ENCODE results near the gene MGMT. TPM values are rescaled to one million over a fixed set of nuclear protein-coding genes. Genes with fewer than 3 reads are reported as not detected.

The MGMT gene
- total and polyA plus RNA-seq, 2 donors (not counting 1 experiment from before 2014, with no cell fraction given) = 1.9 to 29.1 TPM

- Histone ChIP-seq H3K27ac (ENCODE audit: insufficient read depth, low read length) (no peak overlapping the region), H3K79me2 (ENCODE audit: control insufficient read depth, insufficient read depth, low read length) (no peaks in the 10 kb centered on the region), H3K9me3 (ENCODE audit: control insufficient read depth, insufficient read depth, low read depth, low read length) (no peaks in the 10 kb centered on the region), H4K20me1 (ENCODE audit: control insufficient read depth, extremely low read depth, insufficient read depth, low read length) (no peaks in the 10 kb centered on the region), H3K4me3 (replicated peaks in 1 of 4; ENCODE audit: control extremely low read depth in 1 of 4, insufficient read depth in 1 of 4, low read depth in 3 of 4, low read length in 4 of 4) (no peak overlapping the region), H3K27me3 (ENCODE audit: control insufficient read depth, insufficient read depth, low read length) (no peaks in the 10 kb centered on the region), H3K4me1 (ENCODE audit: control insufficient read depth, extremely low read depth, insufficient read depth, low read length) (no peaks in the 10 kb centered on the region), H2AFZ (ENCODE audit: low read length) (no peak overlapping the region), H3K9ac (ENCODE audit: insufficient read depth, low read length) (no peak overlapping the region), H3K36me3 (ENCODE audit: control insufficient read depth, insufficient read depth, low read length) (no peaks in the 10 kb centered on the region), H3K4me2 (ENCODE audit: extremely low read depth, insufficient read depth, low read length) (no peak overlapping the region)
- no peak for DNase-seq (ENCODE audit: low read depth in 2 of 2)
- TF ChIP-seq, protein P1, sequence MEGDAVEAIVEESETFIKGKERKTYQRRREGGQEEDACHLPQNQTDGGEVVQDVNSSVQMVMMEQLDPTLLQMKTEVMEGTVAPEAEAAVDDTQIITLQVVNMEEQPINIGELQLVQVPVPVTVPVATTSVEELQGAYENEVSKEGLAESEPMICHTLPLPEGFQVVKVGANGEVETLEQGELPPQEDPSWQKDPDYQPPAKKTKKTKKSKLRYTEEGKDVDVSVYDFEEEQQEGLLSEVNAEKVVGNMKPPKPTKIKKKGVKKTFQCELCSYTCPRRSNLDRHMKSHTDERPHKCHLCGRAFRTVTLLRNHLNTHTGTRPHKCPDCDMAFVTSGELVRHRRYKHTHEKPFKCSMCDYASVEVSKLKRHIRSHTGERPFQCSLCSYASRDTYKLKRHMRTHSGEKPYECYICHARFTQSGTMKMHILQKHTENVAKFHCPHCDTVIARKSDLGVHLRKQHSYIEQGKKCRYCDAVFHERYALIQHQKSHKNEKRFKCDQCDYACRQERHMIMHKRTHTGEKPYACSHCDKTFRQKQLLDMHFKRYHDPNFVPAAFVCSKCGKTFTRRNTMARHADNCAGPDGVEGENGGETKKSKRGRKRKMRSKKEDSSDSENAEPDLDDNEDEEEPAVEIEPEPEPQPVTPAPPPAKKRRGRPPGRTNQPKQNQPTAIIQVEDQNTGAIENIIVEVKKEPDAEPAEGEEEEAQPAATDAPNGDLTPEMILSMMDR (conservative IDR thresholded peaks at IDR 0.05 in 1 of 2, IDR thresholded peaks at IDR 0.05 in 1 of 2; ENCODE audit: low read depth in 1 of 2, low read length in 2 of 2) = no peak
- no peak for TF ChIP-seq EZH2 (IDR thresholded peaks at IDR 0.05; ENCODE audit: low read length, missing control alignments)
Measured at GRCh38 chr10:129445436-129446182, 21.4 kb upstream of the MGMT start.

- Histone ChIP-seq H3K9me3 (ENCODE audit: control insufficient read depth, insufficient read depth, low read depth, low read length) (no peaks in the 10 kb centered on the region), H3K9ac (ENCODE audit: insufficient read depth, low read length) (no peak overlapping the region), H3K36me3 (ENCODE audit: control insufficient read depth, insufficient read depth, low read length) (no peaks in the 10 kb centered on the region), H2AFZ (ENCODE audit: low read length) (no peak overlapping the region), H3K4me1 (ENCODE audit: control insufficient read depth, extremely low read depth, insufficient read depth, low read length) (no peaks in the 10 kb centered on the region), H4K20me1 (ENCODE audit: control insufficient read depth, extremely low read depth, insufficient read depth, low read length) (no peaks in the 10 kb centered on the region), H3K27me3 (ENCODE audit: control insufficient read depth, insufficient read depth, low read length) (no peaks in the 10 kb centered on the region), H3K4me3 (replicated peaks in 1 of 4; ENCODE audit: control extremely low read depth in 1 of 4, insufficient read depth in 1 of 4, low read depth in 3 of 4, low read length in 4 of 4) (no peak overlapping the region), H3K4me2 (ENCODE audit: extremely low read depth, insufficient read depth, low read length) (no peak overlapping the region), H3K79me2 (ENCODE audit: control insufficient read depth, insufficient read depth, low read length) (no peaks in the 10 kb centered on the region), H3K27ac (ENCODE audit: insufficient read depth, low read length) (no peak overlapping the region)
- no peak for TF ChIP-seq EZH2 (IDR thresholded peaks at IDR 0.05; ENCODE audit: low read length, missing control alignments)
- TF ChIP-seq, protein P1 (conservative IDR thresholded peaks at IDR 0.05 in 1 of 2, IDR thresholded peaks at IDR 0.05 in 1 of 2; ENCODE audit: low read depth in 1 of 2, low read length in 2 of 2) = no peak
- no peak for DNase-seq (ENCODE audit: low read depth in 2 of 2)
Measured at GRCh38 chr10:129446183-129446581, 20.9 kb upstream of the MGMT start.

DNA sequence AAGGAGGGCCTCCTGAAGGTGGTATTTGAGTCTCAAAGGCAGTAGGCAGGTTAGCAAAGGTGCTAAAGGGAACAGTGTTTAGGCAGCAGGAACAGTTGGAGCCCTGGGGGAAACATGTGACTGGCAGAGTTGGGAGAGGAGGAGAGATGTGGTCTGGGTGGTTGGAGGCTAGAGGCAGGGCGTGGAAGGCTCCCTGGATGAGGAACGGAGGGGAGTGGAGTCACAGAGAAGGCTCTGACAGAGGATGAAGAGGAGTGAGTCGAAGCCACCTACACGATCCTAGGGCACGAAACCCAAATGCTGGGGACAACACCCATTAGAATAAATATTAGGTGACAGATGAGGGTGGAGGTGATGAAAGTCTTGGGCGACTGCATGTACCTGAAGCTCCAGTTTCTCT lies 19.6 kb upstream of the MGMT start:
- DNase-seq (ENCODE audit: low read depth in 2 of 2) = no peak
- H3K36me3 ChIP-seq (ENCODE audit: control insufficient read depth, insufficient read depth, low read length) = no peaks in the 10 kb centered on the region
- TF ChIP-seq EZH2 (IDR thresholded peaks at IDR 0.05; ENCODE audit: low read length, missing control alignments) = no peak
- TF ChIP-seq, protein P1 (conservative IDR thresholded peaks at IDR 0.05 in 1 of 2, IDR thresholded peaks at IDR 0.05 in 1 of 2; ENCODE audit: low read depth in 1 of 2, low read length in 2 of 2) = no peak
- no peaks in the 10 kb centered on the region for H3K9me3 ChIP-seq (ENCODE audit: control insufficient read depth, insufficient read depth, low read depth, low read length)
- H3K9ac ChIP-seq (ENCODE audit: insufficient read depth, low read length) = no peak overlapping the region
- no peak overlapping the region for H3K4me3 ChIP-seq (replicated peaks in 1 of 4; ENCODE audit: control extremely low read depth in 1 of 4, insufficient read depth in 1 of 4, low read depth in 3 of 4, low read length in 4 of 4)
- H3K79me2 ChIP-seq (ENCODE audit: control insufficient read depth, insufficient read depth, low read length) = no peaks in the 10 kb centered on the region
- no peak overlapping the region for H3K4me2 ChIP-seq (ENCODE audit: extremely low read depth, insufficient read depth, low read length)
- no peak overlapping the region for H2AFZ ChIP-seq (ENCODE audit: low read length)
- H3K27ac ChIP-seq (ENCODE audit: insufficient read depth, low read length) = no peak overlapping the region
- no peaks in the 10 kb centered on the region for H4K20me1 ChIP-seq (ENCODE audit: control insufficient read depth, extremely low read depth, insufficient read depth, low read length)
- H3K4me1 ChIP-seq (ENCODE audit: control insufficient read depth, extremely low read depth, insufficient read depth, low read length) = no peaks in the 10 kb centered on the region
- H3K27me3 ChIP-seq (ENCODE audit: control insufficient read depth, insufficient read depth, low read length) = no peaks in the 10 kb centered on the region

All from fibroblast of lung (primary cell).